Astrocyte of the spinal cord (primary cell): ENCODE measurements around the gene FRY.

Experiments used
- DNase-seq: peaks from one replicate; pipeline ENCODE4 v3.0.0; 2011; ENCODE audit warnings: low read depth, low spot score
- H3K4me3 ChIP-seq: 2 replicates; pipeline ENCODE4 v1.5.1; 2011; ENCODE audit warnings: low read depth, mild to moderate bottlenecking, low read length, moderate library complexity
- in situ Hi-C: cut with HindIII; loops from 2 replicates; pipeline ENCODE4 v1.10.0; 2017; ENCODE audit warnings: low sequenced_read_pairs
- TF ChIP-seq, protein P1 (sequence below): IDR thresholded peaks from 2 replicates; pipeline ENCODE4 v1.5.1; 2012; ENCODE audit warnings: low read depth, mild to moderate bottlenecking, low read length, inconsistent platforms

The FRY gene

DNA sequence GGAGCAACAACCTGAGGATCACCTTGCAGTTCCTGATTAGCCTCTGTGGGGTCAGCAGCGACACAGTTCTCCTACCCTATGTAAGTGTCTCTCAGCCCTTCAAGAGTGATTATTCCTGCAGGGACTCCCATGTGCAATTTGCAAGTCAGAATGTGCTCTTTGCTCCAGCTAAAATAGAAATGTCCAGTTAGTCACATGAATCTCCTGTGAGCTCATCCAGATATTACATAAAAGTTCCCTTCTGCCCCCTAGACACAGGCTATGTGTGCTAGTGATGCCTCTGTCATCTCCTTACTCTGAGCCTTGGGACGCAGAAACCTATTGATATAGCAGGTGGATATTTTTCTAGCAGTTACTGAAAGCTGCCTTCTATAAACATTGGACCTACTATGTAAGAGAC, 178.1 kb downstream of the FRY start:
- TF ChIP-seq, protein P1, sequence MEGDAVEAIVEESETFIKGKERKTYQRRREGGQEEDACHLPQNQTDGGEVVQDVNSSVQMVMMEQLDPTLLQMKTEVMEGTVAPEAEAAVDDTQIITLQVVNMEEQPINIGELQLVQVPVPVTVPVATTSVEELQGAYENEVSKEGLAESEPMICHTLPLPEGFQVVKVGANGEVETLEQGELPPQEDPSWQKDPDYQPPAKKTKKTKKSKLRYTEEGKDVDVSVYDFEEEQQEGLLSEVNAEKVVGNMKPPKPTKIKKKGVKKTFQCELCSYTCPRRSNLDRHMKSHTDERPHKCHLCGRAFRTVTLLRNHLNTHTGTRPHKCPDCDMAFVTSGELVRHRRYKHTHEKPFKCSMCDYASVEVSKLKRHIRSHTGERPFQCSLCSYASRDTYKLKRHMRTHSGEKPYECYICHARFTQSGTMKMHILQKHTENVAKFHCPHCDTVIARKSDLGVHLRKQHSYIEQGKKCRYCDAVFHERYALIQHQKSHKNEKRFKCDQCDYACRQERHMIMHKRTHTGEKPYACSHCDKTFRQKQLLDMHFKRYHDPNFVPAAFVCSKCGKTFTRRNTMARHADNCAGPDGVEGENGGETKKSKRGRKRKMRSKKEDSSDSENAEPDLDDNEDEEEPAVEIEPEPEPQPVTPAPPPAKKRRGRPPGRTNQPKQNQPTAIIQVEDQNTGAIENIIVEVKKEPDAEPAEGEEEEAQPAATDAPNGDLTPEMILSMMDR = no peak
- DNase-seq = no peak

GRCh38 chr13:32210101-32210500, 178.5 kb downstream of the FRY start:
- TF ChIP-seq, protein P1 = no peak
- no peak for DNase-seq
- in situ Hi-C loops = no loop called here
- H3K4me3 ChIP-seq = no peak overlapping the region

More for the DNA sequence above, 178.1 kb downstream of the FRY start:
- no peak overlapping the region for H3K4me3 ChIP-seq
- in situ Hi-C loops = no loop called here

DNA sequence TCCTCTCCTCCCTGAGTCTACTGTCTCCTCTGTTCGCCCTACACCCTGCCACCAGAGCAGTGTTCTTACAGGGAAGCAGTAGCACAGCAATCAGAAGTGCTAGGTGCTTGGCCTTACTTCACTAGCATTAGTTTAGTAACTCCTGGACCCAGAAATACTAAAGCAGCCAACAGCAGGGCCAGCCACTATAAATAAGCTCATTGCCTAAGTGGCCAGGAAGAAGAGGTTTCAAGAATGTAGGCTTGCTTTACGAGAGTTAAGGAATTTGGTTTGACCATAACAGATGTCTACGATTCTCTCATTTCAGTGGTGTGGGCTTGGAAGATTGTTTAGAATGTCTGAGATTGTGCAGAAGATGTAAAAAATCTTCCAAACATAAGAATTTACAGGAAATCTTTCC, 180.2 kb downstream of the FRY start:
- peak; percentile 90 for DNase-seq
- in situ Hi-C loops = no loop called here
- TF ChIP-seq, protein P1 = no peak
- H3K4me3 ChIP-seq = no peak overlapping the region

DNA sequence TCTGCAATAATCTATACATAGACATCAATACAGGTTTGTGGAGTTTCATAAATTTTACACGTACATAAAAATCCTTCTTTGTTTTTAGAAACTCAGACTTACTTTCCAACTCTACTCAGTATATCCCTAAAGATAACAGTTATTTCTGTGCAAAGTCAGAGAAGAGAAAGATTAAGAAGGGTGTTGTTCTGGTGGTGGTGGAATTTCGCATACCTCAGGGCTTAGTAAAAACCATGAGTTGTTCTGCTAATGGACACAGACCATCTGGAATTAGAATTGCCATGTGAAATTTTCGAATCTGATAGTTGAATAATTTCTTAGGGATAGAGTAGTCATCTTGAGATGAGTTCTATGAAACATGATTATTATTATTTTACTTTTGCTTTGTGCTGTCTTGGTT, 180.8 kb downstream of the FRY start:
- TF ChIP-seq, protein P1 = no peak
- in situ Hi-C loops = no loop called here
- peak; percentile 79 for DNase-seq
- H3K4me3 ChIP-seq = no peak overlapping the region

GRCh38 chr13:32213626-32214025, 182.1 kb downstream of the FRY start:
- in situ Hi-C loops = no loop called here
- H3K4me3 ChIP-seq = no peak overlapping the region
- TF ChIP-seq, protein P1 = no peak
- no peak for DNase-seq

DNA sequence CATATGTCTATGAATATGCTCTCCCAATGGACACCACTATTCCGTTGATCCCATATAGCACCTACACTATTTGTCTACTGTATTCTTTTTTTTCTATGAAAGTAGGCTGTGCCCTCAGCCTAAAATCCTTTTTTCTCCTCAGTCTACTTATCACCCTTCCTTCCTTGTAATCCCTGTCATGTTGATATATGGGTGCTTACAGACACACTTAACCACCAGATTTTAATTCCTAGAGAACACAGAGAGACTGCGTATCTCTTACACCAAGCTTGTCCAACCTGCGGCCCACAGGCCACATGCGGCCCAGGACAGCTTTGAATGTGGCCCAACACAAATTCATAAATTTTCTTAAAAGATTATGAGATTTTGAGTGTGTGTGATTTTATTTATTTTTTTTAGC, 182.5 kb downstream of the FRY start:
- DNase-seq = no peak
- no peak overlapping the region for H3K4me3 ChIP-seq
- in situ Hi-C loops = no loop called here
- TF ChIP-seq, protein P1 = no peak

- DNase-seq = no peak
- H3K4me3 ChIP-seq = no peak overlapping the region
- in situ Hi-C loops = no loop called here
- TF ChIP-seq, protein P1 = no peak
These were observed 184.7 kb downstream of the FRY start for GRCh38 chr13:32216281-32216680.
